Tibial artery (tissue), 4 donors: ENCODE data around the gene NR2F6.

Source experiments
- DNase-seq, 2 donors: peaks; one replicate each; pipeline ENCODE4 v3.0.0-alpha.2; 2019
- H3K27ac ChIP-seq, 2 donors: fragments of 200-600 bp; sonication (generic) in 1 of 2; 1 replicate in 1 of 2; 2 replicates in 1 of 2; pipeline ENCODE4 v1.5.1; 2018 to 2019; ENCODE audit warnings: mild to moderate bottlenecking in 1 of 2
- H3K27me3 ChIP-seq, 2 donors: fragments of 200-600 bp; sonication (generic) in 1 of 2; one replicate each; pipeline versions ENCODE4 v1.5.1 to v1.6.0; 2016 to 2019
- H3K36me3 ChIP-seq, 3 donors: fragments of 200-600 bp; sonication (generic) in 2 of 3; one replicate each; pipeline ENCODE4 v1.5.1; 2016 to 2019; ENCODE audit warnings: mild to moderate bottlenecking in 2 of 3
- H3K4me1 ChIP-seq, 4 donors: fragments of 200-600 bp; sonication (generic) in 2 of 4; 1 replicate in 3 of 4; 2 replicates in 1 of 4; pipeline ENCODE4 v1.5.1; 2016 to 2019
- H3K4me3 ChIP-seq, 2 donors: fragments of 200-600 bp; sonication (generic) in 1 of 2; 1 replicate in 1 of 2; 2 replicates in 1 of 2; pipeline ENCODE4 v1.5.1; 2018 to 2019; ENCODE audit warnings: mild to moderate bottlenecking in 2 of 2
- H3K9me3 ChIP-seq, 3 donors: fragments of 200-600 bp; sonication (generic) in 1 of 3; one replicate each; pipeline ENCODE4 v1.5.1; 2016 to 2019
- intact Hi-C: fragments of 100-400 bp; cut with DNase I; formaldehyde crosslinking; loops from one replicate; pipeline ENCODE4 v1.15.0; 2023; ENCODE audit warnings: low total_unique reads
- TF ChIP-seq, protein P1 (sequence below), 2 experiments: fragments of 200-600 bp in 1 of 2; fragments of 450-650 bp in 1 of 2; IDR thresholded peaks; one replicate each; pipeline ENCODE4 v1.5.1; 2017 to 2019; ENCODE audit warnings: antibody characterized with exemption in 2 of 2, mild to moderate bottlenecking in 1 of 2, moderate library complexity in 1 of 2

The NR2F6 gene

DNA sequence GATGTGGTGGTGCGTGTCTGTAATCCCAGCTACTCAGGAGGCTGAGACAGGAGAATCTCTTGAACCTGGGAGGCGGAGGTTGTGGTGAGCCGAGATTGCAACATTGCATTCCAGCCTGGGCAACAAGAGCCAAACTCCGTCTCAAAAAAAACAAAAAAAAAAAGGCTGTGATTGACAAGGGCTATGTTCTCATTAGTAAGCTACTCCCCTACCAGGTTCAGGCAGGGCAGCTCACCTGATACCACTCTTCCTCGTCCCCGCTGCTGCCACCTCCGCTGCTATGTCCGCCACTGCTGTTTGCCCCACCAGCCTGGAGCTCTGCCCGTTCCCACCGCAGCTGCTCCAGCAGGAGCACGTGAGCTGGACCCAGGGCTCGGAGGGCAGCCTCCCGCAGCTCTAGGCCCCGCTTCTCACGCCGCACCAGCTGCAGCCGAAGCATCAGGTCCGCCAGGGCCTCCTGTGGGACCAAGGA lies 9.5 kb upstream of the NR2F6 start:
- TF ChIP-seq, protein P1, sequence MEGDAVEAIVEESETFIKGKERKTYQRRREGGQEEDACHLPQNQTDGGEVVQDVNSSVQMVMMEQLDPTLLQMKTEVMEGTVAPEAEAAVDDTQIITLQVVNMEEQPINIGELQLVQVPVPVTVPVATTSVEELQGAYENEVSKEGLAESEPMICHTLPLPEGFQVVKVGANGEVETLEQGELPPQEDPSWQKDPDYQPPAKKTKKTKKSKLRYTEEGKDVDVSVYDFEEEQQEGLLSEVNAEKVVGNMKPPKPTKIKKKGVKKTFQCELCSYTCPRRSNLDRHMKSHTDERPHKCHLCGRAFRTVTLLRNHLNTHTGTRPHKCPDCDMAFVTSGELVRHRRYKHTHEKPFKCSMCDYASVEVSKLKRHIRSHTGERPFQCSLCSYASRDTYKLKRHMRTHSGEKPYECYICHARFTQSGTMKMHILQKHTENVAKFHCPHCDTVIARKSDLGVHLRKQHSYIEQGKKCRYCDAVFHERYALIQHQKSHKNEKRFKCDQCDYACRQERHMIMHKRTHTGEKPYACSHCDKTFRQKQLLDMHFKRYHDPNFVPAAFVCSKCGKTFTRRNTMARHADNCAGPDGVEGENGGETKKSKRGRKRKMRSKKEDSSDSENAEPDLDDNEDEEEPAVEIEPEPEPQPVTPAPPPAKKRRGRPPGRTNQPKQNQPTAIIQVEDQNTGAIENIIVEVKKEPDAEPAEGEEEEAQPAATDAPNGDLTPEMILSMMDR (IDR thresholded peaks at IDR 0.05), result no peak
- intact Hi-C loops, result no loop called here
- DNase-seq, result no peak
- H3K36me3 ChIP-seq, result no peaks in the 10 kb centered on the region
- H3K9me3 ChIP-seq, result peaks cover 0 to 9% (median 0%) of the 10 kb centered on the region in 3 donors
- no peak overlapping the region for H3K4me3 ChIP-seq
- H3K27ac ChIP-seq, result no peak overlapping the region
- H3K27me3 ChIP-seq, result no peaks in the 10 kb centered on the region
- no peaks in the 10 kb centered on the region for H3K4me1 ChIP-seq

DNA sequence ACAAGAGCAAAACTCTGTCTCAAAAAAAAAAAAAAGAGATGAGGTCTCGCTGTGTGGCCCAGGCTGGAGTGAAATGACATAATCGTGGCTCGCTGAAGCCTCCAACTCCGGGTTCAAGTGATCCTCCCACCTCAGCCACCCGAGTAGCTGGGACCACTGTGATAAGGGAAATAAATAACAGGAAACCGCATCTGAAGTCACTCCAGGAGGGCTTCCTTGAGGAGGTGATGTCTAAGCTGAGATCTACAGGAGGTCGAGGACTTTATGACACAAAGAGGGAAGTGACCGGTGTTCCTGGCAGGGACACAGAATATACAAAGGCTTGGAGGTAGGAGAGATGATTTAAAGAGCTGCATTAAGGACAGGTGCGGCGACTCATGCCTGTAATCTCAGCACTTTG lies 8.9 kb upstream of the NR2F6 start:
- Histone ChIP-seq H3K9me3 (peaks cover 0 to 6% (median 0%) of the 10 kb centered on the region in 3 donors), H3K36me3 (no peaks in the 10 kb centered on the region), H3K4me1 (peaks cover 0 to under 1% (median 0%) of the 10 kb centered on the region in 4 donors), H3K27me3 (no peaks in the 10 kb centered on the region), H3K4me3 (no peak overlapping the region), H3K27ac (no peak overlapping the region)
- intact Hi-C loops, result no loop called here
- TF ChIP-seq, protein P1 (IDR thresholded peaks at IDR 0.05), result no peak
- no peak for DNase-seq

DNA sequence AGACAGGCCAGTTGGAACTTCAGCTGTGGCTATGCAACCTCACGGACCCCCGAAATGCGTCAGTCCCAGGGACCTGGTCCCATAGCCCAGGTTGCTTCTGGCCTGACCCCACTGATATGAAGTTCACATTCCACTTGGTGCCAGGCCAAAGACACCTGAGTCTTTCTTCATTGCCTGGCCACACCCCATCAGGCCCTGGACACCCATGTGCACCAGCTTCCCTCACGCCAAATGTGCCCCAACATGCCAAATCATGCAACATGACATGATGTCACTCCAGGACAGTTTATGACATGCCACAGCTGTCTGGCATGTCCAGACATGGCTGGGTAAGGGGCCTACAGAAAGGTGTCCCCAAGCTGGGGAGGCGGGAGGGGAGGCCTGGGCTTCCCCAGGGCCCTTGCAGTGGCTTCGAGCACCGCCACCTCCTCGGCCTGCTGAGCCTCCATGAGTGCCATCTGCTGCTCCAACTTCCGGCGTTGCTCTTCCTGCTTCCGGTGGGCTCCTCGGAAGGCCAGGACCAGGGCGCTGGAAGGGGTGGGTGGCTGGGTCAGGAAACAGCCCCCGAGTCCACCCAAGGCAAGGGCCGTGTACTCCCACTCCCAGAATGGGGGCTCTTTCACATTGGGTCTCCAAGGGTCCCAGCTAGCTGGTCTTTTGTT lies 4.3 kb upstream of the NR2F6 start:
- TF ChIP-seq, protein P1 (IDR thresholded peaks at IDR 0.05), result no peak
- Histone ChIP-seq H3K4me3 (no peak overlapping the region), H3K27ac (no peak overlapping the region), H3K4me1 (peaks cover 0 to 18% (median 7%) of the 10 kb centered on the region in 4 donors), H3K27me3 (no peaks in the 10 kb centered on the region), H3K9me3 (no peaks in the 10 kb centered on the region), H3K36me3 (no peaks in the 10 kb centered on the region)
- no peak for DNase-seq
- intact Hi-C loops, result no loop called here

DNA sequence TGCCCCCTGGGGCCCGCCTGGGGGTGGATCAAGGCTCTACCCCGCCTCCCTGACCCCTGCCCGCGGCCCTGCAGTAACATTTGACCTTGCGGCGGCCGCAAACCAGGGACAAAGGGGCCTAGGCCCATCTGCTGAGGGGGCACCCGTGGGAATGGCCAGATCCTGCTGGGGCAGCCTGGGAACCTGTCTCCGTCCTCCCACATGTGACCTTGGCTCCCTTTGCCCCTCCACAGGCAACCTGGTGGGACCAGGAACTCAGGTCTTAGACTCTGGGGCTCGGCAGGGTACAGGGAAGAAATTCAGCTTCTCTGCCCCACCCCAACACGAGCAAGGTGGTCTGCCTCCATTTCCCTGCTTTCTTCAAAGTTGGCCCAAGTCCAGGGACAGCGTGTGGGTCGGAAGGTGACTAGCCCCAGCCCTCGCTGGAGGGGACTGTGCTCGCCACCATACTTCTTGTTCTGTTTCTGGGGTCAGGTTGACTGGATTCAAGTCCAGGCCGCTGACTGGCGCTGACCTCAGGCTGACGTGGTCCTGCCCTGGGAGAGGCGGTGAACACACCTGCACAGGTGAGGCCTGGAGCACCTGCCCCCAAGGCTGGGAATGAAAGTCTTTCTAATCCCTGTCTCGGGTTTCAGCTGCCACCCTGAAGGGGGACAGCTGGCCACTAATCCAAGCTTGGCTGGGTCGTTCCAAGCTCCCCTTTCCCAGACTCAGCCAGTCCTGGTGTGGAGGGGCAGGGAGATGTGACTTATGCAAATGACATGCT lies 2.5 kb upstream of the NR2F6 start:
- Histone ChIP-seq H3K9me3 (no peaks in the 10 kb centered on the region), H3K4me1 (peaks cover 0 to 28% (median 13%) of the 10 kb centered on the region in 4 donors), H3K36me3 (no peaks in the 10 kb centered on the region), H3K4me3 (no peak overlapping the region), H3K27me3 (no peaks in the 10 kb centered on the region), H3K27ac (peak overlapping the region in 1 of 2 donors; percentile 24)
- TF ChIP-seq, protein P1 (IDR thresholded peaks at IDR 0.05), result no peak
- intact Hi-C loops, result no loop called here
- no peak for DNase-seq

DNA sequence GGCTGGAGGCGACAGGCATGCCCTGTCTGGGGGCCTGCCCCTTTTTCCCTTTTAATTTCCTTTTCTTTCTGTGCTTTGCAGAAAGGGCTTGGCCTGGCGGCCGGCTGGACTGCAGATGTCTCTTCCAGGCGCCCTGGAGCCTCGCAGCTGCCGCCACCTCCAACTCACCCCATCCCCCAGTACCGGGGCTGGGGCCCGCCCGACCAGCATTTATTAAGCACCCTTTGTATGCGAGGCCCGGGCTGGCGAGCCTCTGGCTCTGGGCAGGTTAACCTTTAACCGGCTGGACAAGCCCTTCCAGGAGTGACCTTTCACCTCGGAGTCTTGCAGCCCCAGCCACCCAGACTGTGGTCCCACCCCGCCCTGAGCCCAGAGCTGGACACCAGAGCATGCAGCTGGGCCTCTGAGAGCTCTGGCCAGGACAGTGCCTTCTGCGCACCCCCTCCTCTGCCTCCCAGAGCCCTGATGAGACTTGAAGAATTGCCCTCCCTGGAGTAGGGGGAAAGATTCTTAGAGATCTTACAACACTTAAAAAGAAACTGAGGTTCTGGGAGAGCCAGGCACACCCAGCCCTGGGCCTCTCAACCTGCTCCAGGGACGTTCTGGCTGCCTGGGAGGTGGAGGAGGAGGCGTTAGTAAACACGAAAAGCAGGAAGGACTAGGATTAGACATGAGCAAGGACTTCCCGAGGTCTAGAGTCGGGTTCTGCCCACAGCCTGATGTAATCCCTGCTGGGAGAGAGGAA lies 1.1 kb upstream of the NR2F6 start:
- peak overlapping the region; percentile 71 to 77 for H3K27ac ChIP-seq
- peaks cover 0 to 42% (median 26%) of the 10 kb centered on the region in 4 donors for H3K4me1 ChIP-seq
- DNase-seq, result no peak
- TF ChIP-seq, protein P1 (IDR thresholded peaks at IDR 0.05), result no peak
- no peaks in the 10 kb centered on the region for H3K36me3 ChIP-seq
- H3K9me3 ChIP-seq, result no peaks in the 10 kb centered on the region
- intact Hi-C loops, result no loop called here
- no peaks in the 10 kb centered on the region for H3K27me3 ChIP-seq
- peak overlapping the region; percentile 86 to 89 for H3K4me3 ChIP-seq
